K562 (cell line): ENCODE data around the gene COL13A1. TPM values are rescaled to one million over a fixed set of nuclear protein-coding genes. Genes with fewer than 3 reads are reported as not detected.

ENCODE experiments used
- CREM ChIP-seq: IDR thresholded peaks from 2 replicates; pipeline ENCODE4 v1.6.1; 2014; ENCODE audit warnings: antibody characterized with exemption, low read depth
- KAT2B ChIP-seq: IDR thresholded peaks from one replicate; pipeline ENCODE4 v1.6.1; 2012; ENCODE audit warnings: low read depth, mild to moderate bottlenecking, control low read depth, inconsistent platforms, low read length, moderate library complexity
- MAFF ChIP-seq: IDR thresholded peaks from 2 replicates; pipeline ENCODE4 v1.6.1; 2012; ENCODE audit warnings: low read length, improper control_type of control experiment
- NFYB ChIP-seq: IDR thresholded peaks from 2 replicates; pipeline ENCODE4 v1.6.1; 2011; ENCODE audit warnings: mild to moderate bottlenecking, moderate library complexity; ENCODE audit not compliant: insufficient read length; ENCODE audit errors: extremely low read depth
- NR2C1 ChIP-seq, 2 experiments: fragments of 450-650 bp; IDR thresholded peaks; 2 replicates each; pipeline ENCODE4 v1.6.1; 2017; ENCODE audit warnings: mild to moderate bottlenecking in 2 of 2, antibody characterized with exemption in 1 of 2, inconsistent platforms in 1 of 2, missing compliant biosample characterization in 1 of 2, missing genetic modification characterization in 1 of 2
- RFX7 ChIP-seq: fragments of 250-450 bp; sonication (Bioruptor Pico); IDR thresholded peaks from 2 replicates; pipeline ENCODE4 v1.5.1; 2021; ENCODE audit warnings: mild to moderate bottlenecking
- ZNF12 ChIP-seq: sonication (generic); formaldehyde crosslinking; IDR thresholded peaks from 2 replicates; pipeline ENCODE4 v1.4.0; 2020; ENCODE audit warnings: mild to moderate bottlenecking, missing genetic modification reagents
- ZNF316 ChIP-seq: fragments of 450-650 bp; IDR thresholded peaks from 2 replicates; pipeline ENCODE4 v1.6.1; 2016
- polyA plus RNA-seq, 8 experiments: library from polyadenylated mRNA; depleted of rRNA in 4 of 8; stranded (reverse) in 5 of 8; unstranded in 3 of 8; fragments of >200 nt; fragmentation: Nextera tagmentation in 2 of 8; fragmentation: Illumina TruSeq in 1 of 8; extraction: Ambion mirVana in 2 of 8; extraction: Trizol in 1 of 8; gene quantifications; 2 replicates each; pipeline versions ENCODE4 v1.2.1 to v1.2.3, GENCODE V29; 2011 to 2014; ENCODE audit warnings: inconsistent platforms in 1 of 8, missing spikeins in 1 of 8
- total RNA-seq, 7 experiments: library from RNA; depleted of rRNA in 6 of 7; stranded (reverse); fragments of >200 nt in 6 of 7; fragmentation: Illumina TruSeq in 2 of 7; extraction: Trizol in 2 of 7; gene quantifications; 2 replicates each; pipeline versions ENCODE4 v1.2.1 to v1.2.3, GENCODE V29; 2011 to 2021; ENCODE audit warnings: low replicate concordance in 1 of 7
- TF ChIP-seq, protein P1 (sequence below), 2 experiments: fragments of 450-650 bp; formaldehyde crosslinking in 1 of 2; IDR thresholded peaks; 2 replicates each; pipeline versions ENCODE4 v1.4.0 to v1.6.1; 2014 to 2020; ENCODE audit warnings: mild to moderate bottlenecking in 2 of 2, borderline replicate concordance in 1 of 2, low read depth in 1 of 2
- TF ChIP-seq, protein P2 (sequence below): sonication (generic); formaldehyde crosslinking; IDR thresholded peaks from 2 replicates; pipeline ENCODE4 v1.5.0; 2020; ENCODE audit warnings: missing genetic modification reagents
- TF ChIP-seq, protein P3 (sequence below): fragments of 250-450 bp; sonication (Bioruptor Pico); IDR thresholded peaks from 2 replicates; pipeline ENCODE4 v1.4.0; 2020; ENCODE audit warnings: mild to moderate bottlenecking
- TF ChIP-seq, protein P4 (sequence below): fragments of 450-650 bp; formaldehyde crosslinking; IDR thresholded peaks from 2 replicates; pipeline ENCODE4 v1.4.0; 2020; ENCODE audit warnings: mild to moderate bottlenecking, moderate library complexity

Gene COL13A1
- total and polyA plus RNA-seq, 9 of the 15 experiments (the other 6 are each of a cell fraction or from before 2014, with no cell fraction given), result not detected

DNA sequence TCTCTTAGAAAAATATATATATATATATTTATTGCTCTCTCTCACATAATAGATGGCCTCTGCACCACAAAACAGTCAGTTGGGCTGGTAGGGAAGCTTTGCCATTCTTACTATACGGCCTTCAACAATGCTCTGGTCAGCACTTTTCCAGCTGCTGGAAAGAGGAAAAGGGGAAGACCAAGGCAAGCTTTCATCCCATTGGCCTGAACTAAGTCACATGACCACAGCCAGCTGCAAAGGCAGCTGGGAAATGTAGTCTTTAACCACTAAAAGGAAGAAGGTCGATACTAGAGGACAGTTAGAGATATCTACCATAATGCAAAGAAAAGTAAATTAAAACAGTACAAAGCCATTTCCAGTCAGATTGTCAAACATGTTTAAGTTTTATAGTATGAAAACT is 192.6 kb downstream of the COL13A1 start (continued):
- no peak for TF ChIP-seq RFX7 (CRISPR knock-in tag)
- no peak for TF ChIP-seq KAT2B
- TF ChIP-seq ZNF316, result peak; percentile 94
- TF ChIP-seq, protein P1, sequence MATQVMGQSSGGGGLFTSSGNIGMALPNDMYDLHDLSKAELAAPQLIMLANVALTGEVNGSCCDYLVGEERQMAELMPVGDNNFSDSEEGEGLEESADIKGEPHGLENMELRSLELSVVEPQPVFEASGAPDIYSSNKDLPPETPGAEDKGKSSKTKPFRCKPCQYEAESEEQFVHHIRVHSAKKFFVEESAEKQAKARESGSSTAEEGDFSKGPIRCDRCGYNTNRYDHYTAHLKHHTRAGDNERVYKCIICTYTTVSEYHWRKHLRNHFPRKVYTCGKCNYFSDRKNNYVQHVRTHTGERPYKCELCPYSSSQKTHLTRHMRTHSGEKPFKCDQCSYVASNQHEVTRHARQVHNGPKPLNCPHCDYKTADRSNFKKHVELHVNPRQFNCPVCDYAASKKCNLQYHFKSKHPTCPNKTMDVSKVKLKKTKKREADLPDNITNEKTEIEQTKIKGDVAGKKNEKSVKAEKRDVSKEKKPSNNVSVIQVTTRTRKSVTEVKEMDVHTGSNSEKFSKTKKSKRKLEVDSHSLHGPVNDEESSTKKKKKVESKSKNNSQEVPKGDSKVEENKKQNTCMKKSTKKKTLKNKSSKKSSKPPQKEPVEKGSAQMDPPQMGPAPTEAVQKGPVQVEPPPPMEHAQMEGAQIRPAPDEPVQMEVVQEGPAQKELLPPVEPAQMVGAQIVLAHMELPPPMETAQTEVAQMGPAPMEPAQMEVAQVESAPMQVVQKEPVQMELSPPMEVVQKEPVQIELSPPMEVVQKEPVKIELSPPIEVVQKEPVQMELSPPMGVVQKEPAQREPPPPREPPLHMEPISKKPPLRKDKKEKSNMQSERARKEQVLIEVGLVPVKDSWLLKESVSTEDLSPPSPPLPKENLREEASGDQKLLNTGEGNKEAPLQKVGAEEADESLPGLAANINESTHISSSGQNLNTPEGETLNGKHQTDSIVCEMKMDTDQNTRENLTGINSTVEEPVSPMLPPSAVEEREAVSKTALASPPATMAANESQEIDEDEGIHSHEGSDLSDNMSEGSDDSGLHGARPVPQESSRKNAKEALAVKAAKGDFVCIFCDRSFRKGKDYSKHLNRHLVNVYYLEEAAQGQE (IDR thresholded peaks at IDR 0.05; ENCODE audit: borderline replicate concordance), result peak; percentile 55
- TF ChIP-seq, protein P1 (CRISPR knock-in tag; IDR thresholded peaks at IDR 0.05; ENCODE audit: low read depth), result no peak
- TF ChIP-seq NFYB, result peak; percentile 27
- TF ChIP-seq MAFF, result peak; percentile 85
- no peak for TF ChIP-seq ZNF12 (CRISPR knock-in tag)
- TF ChIP-seq, protein P2, sequence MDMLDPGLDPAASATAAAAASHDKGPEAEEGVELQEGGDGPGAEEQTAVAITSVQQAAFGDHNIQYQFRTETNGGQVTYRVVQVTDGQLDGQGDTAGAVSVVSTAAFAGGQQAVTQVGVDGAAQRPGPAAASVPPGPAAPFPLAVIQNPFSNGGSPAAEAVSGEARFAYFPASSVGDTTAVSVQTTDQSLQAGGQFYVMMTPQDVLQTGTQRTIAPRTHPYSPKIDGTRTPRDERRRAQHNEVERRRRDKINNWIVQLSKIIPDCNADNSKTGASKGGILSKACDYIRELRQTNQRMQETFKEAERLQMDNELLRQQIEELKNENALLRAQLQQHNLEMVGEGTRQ (CRISPR knock-in tag), result peak; percentile 95
- TF ChIP-seq CREM, result 0 out of 2 replicates have a peak, but pooled peaks have one; percentile 41
- TF ChIP-seq, protein P3, sequence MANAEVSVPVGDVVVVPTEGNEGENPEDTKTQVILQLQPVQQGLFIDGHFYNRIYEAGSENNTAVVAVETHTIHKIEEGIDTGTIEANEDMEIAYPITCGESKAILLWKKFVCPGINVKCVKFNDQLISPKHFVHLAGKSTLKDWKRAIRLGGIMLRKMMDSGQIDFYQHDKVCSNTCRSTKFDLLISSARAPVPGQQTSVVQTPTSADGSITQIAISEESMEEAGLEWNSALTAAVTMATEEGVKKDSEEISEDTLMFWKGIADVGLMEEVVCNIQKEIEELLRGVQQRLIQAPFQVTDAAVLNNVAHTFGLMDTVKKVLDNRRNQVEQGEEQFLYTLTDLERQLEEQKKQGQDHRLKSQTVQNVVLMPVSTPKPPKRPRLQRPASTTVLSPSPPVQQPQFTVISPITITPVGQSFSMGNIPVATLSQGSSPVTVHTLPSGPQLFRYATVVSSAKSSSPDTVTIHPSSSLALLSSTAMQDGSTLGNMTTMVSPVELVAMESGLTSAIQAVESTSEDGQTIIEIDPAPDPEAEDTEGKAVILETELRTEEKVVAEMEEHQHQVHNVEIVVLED (CRISPR knock-in tag), result no peak
- TF ChIP-seq NR2C1 (IDR thresholded peaks at IDR 0.05), result peak; percentile 49; the same call in 1 of the 2 replicates
- no peak for TF ChIP-seq NR2C1 (tag; IDR thresholded peaks at IDR 0.05)
- TF ChIP-seq, protein P4, sequence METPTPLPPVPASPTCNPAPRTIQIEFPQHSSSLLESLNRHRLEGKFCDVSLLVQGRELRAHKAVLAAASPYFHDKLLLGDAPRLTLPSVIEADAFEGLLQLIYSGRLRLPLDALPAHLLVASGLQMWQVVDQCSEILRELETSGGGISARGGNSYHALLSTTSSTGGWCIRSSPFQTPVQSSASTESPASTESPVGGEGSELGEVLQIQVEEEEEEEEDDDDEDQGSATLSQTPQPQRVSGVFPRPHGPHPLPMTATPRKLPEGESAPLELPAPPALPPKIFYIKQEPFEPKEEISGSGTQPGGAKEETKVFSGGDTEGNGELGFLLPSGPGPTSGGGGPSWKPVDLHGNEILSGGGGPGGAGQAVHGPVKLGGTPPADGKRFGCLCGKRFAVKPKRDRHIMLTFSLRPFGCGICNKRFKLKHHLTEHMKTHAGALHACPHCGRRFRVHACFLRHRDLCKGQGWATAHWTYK (CRISPR knock-in tag), result no peak
